GM23338 (cell line): ENCODE measurements around the gene MORN2. TPM values are rescaled to one million over a fixed set of nuclear protein-coding genes. Genes with fewer than 3 reads are reported as not detected.

ENCODE experiments used
- ATAC-seq: fragments of 200-7000 bp; cut with Tn5 transposase; 3 replicates; pipeline ENCODE4 v1.9.1; 2020
- DNase-seq: peaks from one replicate; pipeline ENCODE4 v3.0.0-alpha.2; 2015; ENCODE audit warnings: low spot score
- H2AFZ ChIP-seq: fragments of 200-600 bp; sonication (generic); 2 replicates; pipeline ENCODE4 v1.8.0; 2016; ENCODE audit warnings: antibody characterized with exemption, mild to moderate bottlenecking, moderate library complexity
- H3F3A ChIP-seq: fragments of 200-600 bp; sonication (generic); replicated peaks from 2 replicates; pipeline ENCODE4 v1.8.0; 2017; ENCODE audit warnings: antibody characterized with exemption, mixed run types, low read depth
- H3K27ac ChIP-seq: fragments of 200-600 bp; sonication (generic); 2 replicates; pipeline ENCODE4 v1.6.1; 2016; ENCODE audit warnings: low read depth
- H3K27me3 ChIP-seq: fragments of 200-600 bp; sonication (generic); 2 replicates; pipeline ENCODE4 v1.8.0; 2016; ENCODE audit warnings: mild to moderate bottlenecking, mixed run types, moderate library complexity; ENCODE audit not compliant: insufficient read depth
- H3K36me3 ChIP-seq: fragments of 200-600 bp; sonication (generic); 2 replicates; pipeline ENCODE4 v1.8.0; 2016; ENCODE audit warnings: mild to moderate bottlenecking; ENCODE audit not compliant: insufficient read depth
- H3K4me1 ChIP-seq: fragments of 200-600 bp; sonication (generic); 2 replicates; pipeline ENCODE4 v1.8.0; 2016; ENCODE audit warnings: mild to moderate bottlenecking, moderate library complexity; ENCODE audit not compliant: insufficient read depth
- H3K4me2 ChIP-seq: fragments of 200-600 bp; sonication (generic); 2 replicates; pipeline ENCODE4 v1.7.1; 2017; ENCODE audit warnings: mixed run types
- H3K4me3 ChIP-seq: fragments of 200-600 bp; sonication (generic); 2 replicates; pipeline ENCODE4 v1.6.1; 2016; ENCODE audit warnings: mixed run types
- H3K79me2 ChIP-seq: fragments of 200-600 bp; sonication (generic); replicated peaks from 2 replicates; pipeline ENCODE4 v1.8.0; 2017; ENCODE audit warnings: mild to moderate bottlenecking; ENCODE audit not compliant: insufficient read depth
- H3K9me2 ChIP-seq: fragments of 200-600 bp; sonication (generic); 2 replicates; pipeline ENCODE4 v1.8.0; 2017; ENCODE audit not compliant: insufficient read depth
- H4K20me1 ChIP-seq: fragments of 200-600 bp; sonication (generic); replicated peaks from 2 replicates; pipeline ENCODE4 v1.8.0; 2017; ENCODE audit warnings: mild to moderate bottlenecking; ENCODE audit not compliant: insufficient read depth
- H3K27ac Mint-ChIP-seq: 2 replicates; pipeline ENCODE4 v1.8.0; 2020; ENCODE audit warnings: inconsistent platforms, mild to moderate bottlenecking, moderate library complexity, mixed read lengths
- H3K27me3 Mint-ChIP-seq: 3 replicates; pipeline ENCODE4 v1.8.0; 2022; ENCODE audit warnings: low read depth, mild to moderate bottlenecking, moderate library complexity, mixed read lengths, inconsistent platforms; ENCODE audit not compliant: insufficient read depth, poor library complexity
- H3K36me3 Mint-ChIP-seq: 3 replicates; pipeline ENCODE4 v1.8.0; 2021; ENCODE audit warnings: low read depth, mild to moderate bottlenecking, inconsistent platforms, moderate library complexity, mixed read lengths
- H3K4me1 Mint-ChIP-seq: 3 replicates; pipeline ENCODE4 v1.8.0; 2020; ENCODE audit warnings: mild to moderate bottlenecking, inconsistent platforms, mixed read lengths
- H3K4me3 Mint-ChIP-seq: 3 replicates; pipeline ENCODE4 v1.8.0; 2021; ENCODE audit warnings: moderate library complexity, mild to moderate bottlenecking, inconsistent platforms, mixed read lengths
- H3K9me3 Mint-ChIP-seq: 3 replicates; pipeline ENCODE4 v1.8.0; 2020; ENCODE audit warnings: moderate library complexity, mild to moderate bottlenecking, inconsistent platforms, mixed read lengths
- CREB1 ChIP-seq: fragments of 250-450 bp; sonication (Bioruptor Pico); IDR thresholded peaks from 2 replicates; pipeline ENCODE4 v1.5.0; 2020; ENCODE audit warnings: low read depth, mild to moderate bottlenecking, moderate library complexity
- CTCF ChIP-seq, 2 experiments: fragments of 200-600 bp in 1 of 2; sonication (generic) in 1 of 2; conservative IDR thresholded peaks; 2 replicates each; pipeline versions ENCODE4 v1.5.1 to v1.6.1; 2016 to 2017; ENCODE audit warnings: antibody characterized with exemption in 2 of 2, low read depth in 2 of 2, mild to moderate bottlenecking in 2 of 2, moderate library complexity in 1 of 2
- EZH2 ChIP-seq: fragments of 200-600 bp; sonication (generic); IDR thresholded peaks from one replicate; pipeline ENCODE4 v1.8.0; 2017; ENCODE audit warnings: antibody characterized with exemption, mild to moderate bottlenecking, low read depth; ENCODE audit not compliant: unreplicated experiment
- EZH2phosphoT487 ChIP-seq: fragments of 200-600 bp; sonication (generic); IDR thresholded peaks from one replicate; pipeline ENCODE4 v1.8.1; 2018; ENCODE audit warnings: antibody characterized with exemption; ENCODE audit not compliant: unreplicated experiment
- JUNB ChIP-seq: IDR thresholded peaks from one replicate; pipeline ENCODE4 v1.6.1; 2016; ENCODE audit warnings: antibody characterized with exemption; ENCODE audit not compliant: unreplicated experiment
- NANOG ChIP-seq: IDR thresholded peaks from 2 replicates; pipeline ENCODE4 v1.6.1; 2016; ENCODE audit warnings: antibody characterized with exemption, borderline replicate concordance
- POLR2AphosphoS5 ChIP-seq: IDR thresholded peaks from 2 replicates; pipeline ENCODE4 v1.6.1; 2016; ENCODE audit warnings: antibody characterized with exemption, low read depth
- ZNF331 ChIP-seq: fragments of 250-450 bp; sonication (Bioruptor Pico); IDR thresholded peaks from 2 replicates; pipeline ENCODE4 v1.5.0; 2020; ENCODE audit warnings: low read depth, mild to moderate bottlenecking, moderate library complexity
- polyA plus RNA-seq: library from polyadenylated mRNA; unstranded; fragments of >200 nt; fragmentation: Nextera tagmentation; extraction: Ambion mirVana; gene quantifications from 2 replicates; pipeline ENCODE4 v1.2.1, GENCODE V29; 2016
- total RNA-seq: library from RNA; depleted of rRNA; stranded (reverse); fragments of >200 nt; shearing (Covaris generic); gene quantifications from 2 replicates; pipeline ENCODE4 v1.2.3, GENCODE V29; 2014
- TF ChIP-seq, protein P1 (sequence below): IDR thresholded peaks from one replicate; pipeline ENCODE4 v1.6.1; 2018; ENCODE audit warnings: antibody characterized with exemption; ENCODE audit not compliant: unreplicated experiment

The MORN2 gene
- total and polyA plus RNA-seq, 2 experiments from 2014 or later: 7.6 to 45.2 TPM

DNA sequence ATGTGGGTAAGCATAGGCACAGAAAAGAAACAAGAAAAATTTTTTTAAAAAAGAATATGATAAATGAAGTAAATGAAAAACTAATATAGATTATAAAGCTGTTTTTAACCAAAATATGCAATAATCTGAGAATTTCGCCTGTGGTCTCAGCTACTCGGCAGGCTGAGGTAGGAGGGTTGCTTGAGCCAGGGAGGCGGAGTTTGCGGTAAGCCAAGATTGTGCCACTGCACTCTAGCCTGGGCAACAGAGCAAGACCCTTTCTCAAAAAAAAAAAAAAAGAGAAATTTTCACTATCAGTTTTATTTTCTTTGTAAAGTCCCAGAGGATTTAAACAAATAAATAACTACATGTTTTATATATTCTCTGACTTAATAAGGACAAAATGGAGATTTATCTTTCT is 47.3 kb upstream of the MORN2 start:
- H3K4me2 ChIP-seq: no peak overlapping the region
- H3K4me1 Mint-ChIP-seq: peaks cover 4% of the 10 kb centered on the region; the same call in 2 of the 3 replicates
- no peak overlapping the region for H3K4me3 Mint-ChIP-seq

GRCh38 chr2:38829971-38830370 is 45.8 kb upstream of the MORN2 start:
- Histone ChIP-seq H3K4me3 (no peak overlapping the region), H3K79me2 (no peaks in the 10 kb centered on the region), H4K20me1 (0 out of 2 replicates have a peak, but pooled peaks cover 3% of the 10 kb centered on the region), H3K27ac (no peak overlapping the region), H3F3A (no peaks in the 10 kb centered on the region), H3K4me2 (no peak overlapping the region), H3K27me3 (no peaks in the 10 kb centered on the region), H3K4me1 (no peaks in the 10 kb centered on the region), H3K9me2 (no peaks in the 10 kb centered on the region), H2AFZ (no peak overlapping the region), H3K36me3 (peaks cover 16% of the 10 kb centered on the region; the same call in 1 of the 2 replicates)
- H3K4me3 Mint-ChIP-seq: no peak overlapping the region
- H3K27ac Mint-ChIP-seq: no peak overlapping the region
- DNase-seq (no peak), ATAC-seq (no peak)
- TF ChIP-seq, protein P1, sequence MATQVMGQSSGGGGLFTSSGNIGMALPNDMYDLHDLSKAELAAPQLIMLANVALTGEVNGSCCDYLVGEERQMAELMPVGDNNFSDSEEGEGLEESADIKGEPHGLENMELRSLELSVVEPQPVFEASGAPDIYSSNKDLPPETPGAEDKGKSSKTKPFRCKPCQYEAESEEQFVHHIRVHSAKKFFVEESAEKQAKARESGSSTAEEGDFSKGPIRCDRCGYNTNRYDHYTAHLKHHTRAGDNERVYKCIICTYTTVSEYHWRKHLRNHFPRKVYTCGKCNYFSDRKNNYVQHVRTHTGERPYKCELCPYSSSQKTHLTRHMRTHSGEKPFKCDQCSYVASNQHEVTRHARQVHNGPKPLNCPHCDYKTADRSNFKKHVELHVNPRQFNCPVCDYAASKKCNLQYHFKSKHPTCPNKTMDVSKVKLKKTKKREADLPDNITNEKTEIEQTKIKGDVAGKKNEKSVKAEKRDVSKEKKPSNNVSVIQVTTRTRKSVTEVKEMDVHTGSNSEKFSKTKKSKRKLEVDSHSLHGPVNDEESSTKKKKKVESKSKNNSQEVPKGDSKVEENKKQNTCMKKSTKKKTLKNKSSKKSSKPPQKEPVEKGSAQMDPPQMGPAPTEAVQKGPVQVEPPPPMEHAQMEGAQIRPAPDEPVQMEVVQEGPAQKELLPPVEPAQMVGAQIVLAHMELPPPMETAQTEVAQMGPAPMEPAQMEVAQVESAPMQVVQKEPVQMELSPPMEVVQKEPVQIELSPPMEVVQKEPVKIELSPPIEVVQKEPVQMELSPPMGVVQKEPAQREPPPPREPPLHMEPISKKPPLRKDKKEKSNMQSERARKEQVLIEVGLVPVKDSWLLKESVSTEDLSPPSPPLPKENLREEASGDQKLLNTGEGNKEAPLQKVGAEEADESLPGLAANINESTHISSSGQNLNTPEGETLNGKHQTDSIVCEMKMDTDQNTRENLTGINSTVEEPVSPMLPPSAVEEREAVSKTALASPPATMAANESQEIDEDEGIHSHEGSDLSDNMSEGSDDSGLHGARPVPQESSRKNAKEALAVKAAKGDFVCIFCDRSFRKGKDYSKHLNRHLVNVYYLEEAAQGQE: no peak
- no peak for TF ChIP-seq EZH2phosphoT487
- no peak for TF ChIP-seq JUNB
- TF ChIP-seq NANOG: no peak
- no peak for TF ChIP-seq ZNF331
- peaks cover 21% of the 10 kb centered on the region for H3K36me3 Mint-ChIP-seq
- H3K9me3 Mint-ChIP-seq: no peaks in the 10 kb centered on the region
- no peaks in the 10 kb centered on the region for H3K27me3 Mint-ChIP-seq
- H3K4me1 Mint-ChIP-seq: peaks cover 4% of the 10 kb centered on the region; the same call in 2 of the 3 replicates

More for the DNA sequence above, 47.3 kb upstream of the MORN2 start:
- no peaks in the 10 kb centered on the region for H3K9me3 Mint-ChIP-seq
- peaks cover 21% of the 10 kb centered on the region for H3K36me3 Mint-ChIP-seq
- H2AFZ ChIP-seq: no peak overlapping the region
- no peaks in the 10 kb centered on the region for H4K20me1 ChIP-seq
- no peak for DNase-seq
- H3F3A ChIP-seq: no peaks in the 10 kb centered on the region
- no peak for TF ChIP-seq POLR2AphosphoS5
- no peak for TF ChIP-seq ZNF331
- no peak for TF ChIP-seq CTCF (conservative IDR thresholded peaks at IDR 0.05; ENCODE audit: low read depth in 2 of 2)
- no peak for TF ChIP-seq EZH2
- TF ChIP-seq CREB1 (CRISPR knock-in tag): no peak
- TF ChIP-seq JUNB: no peak
- no peaks in the 10 kb centered on the region for H3K4me1 ChIP-seq
- no peak for ATAC-seq
- H3K9me2 ChIP-seq: no peaks in the 10 kb centered on the region
- no peaks in the 10 kb centered on the region for H3K27me3 Mint-ChIP-seq
- H3K36me3 ChIP-seq: peaks cover 26% of the 10 kb centered on the region
- H3K27me3 ChIP-seq: no peaks in the 10 kb centered on the region
- H3K27ac Mint-ChIP-seq: no peak overlapping the region
- no peak overlapping the region for H3K4me3 ChIP-seq
- H3K79me2 ChIP-seq: no peaks in the 10 kb centered on the region
- no peak overlapping the region for H3K27ac ChIP-seq
